NCI-H1105 (cell line): ENCODE results near the gene DNAJA3.

Source experiments
- DNase-seq: peaks from one replicate; lab custom pipeline; 2025; lab: John Stamatoyannopoulos, UW

Gene DNAJA3

GRCh38 chr16:4435337-4436067 is 9.8 kb downstream of the DNAJA3 start:
- no peak for DNase-seq

GRCh38 chr16:4437366-4437765 is 11.7 kb downstream of the DNAJA3 start:
- no peak for DNase-seq

GRCh38 chr16:4442371-4442770 is 16.7 kb downstream of the DNAJA3 start:
- DNase-seq: no peak

GRCh38 chr16:4443271-4443670 is 17.6 kb downstream of the DNAJA3 start:
- no peak for DNase-seq

- DNase-seq: no peak
These were observed 18.3 kb downstream of the DNAJA3 start for GRCh38 chr16:4443986-4444385.

GRCh38 chr16:4450430-4450829 is 24.8 kb downstream of the DNAJA3 start:
- DNase-seq: no peak

GRCh38 chr16:4450931-4451519 is 25.4 kb downstream of the DNAJA3 start:
- no peak for DNase-seq

- DNase-seq: no peak
These were observed 27.0 kb downstream of the DNAJA3 start for GRCh38 chr16:4452674-4453073.

- DNase-seq: no peak
These were observed 29.0 kb downstream of the DNAJA3 start for GRCh38 chr16:4454623-4455022.

- DNase-seq: no peak
These were observed 29.4 kb downstream of the DNAJA3 start for GRCh38 chr16:4455081-4455480.

GRCh38 chr16:4455951-4456350 is 30.3 kb downstream of the DNAJA3 start:
- DNase-seq: no peak

GRCh38 chr16:4460936-4461249 is 35.2 kb downstream of the DNAJA3 start:
- DNase-seq: no peak

GRCh38 chr16:4461250-4462085 is 35.8 kb downstream of the DNAJA3 start:
- DNase-seq: no peak

GRCh38 chr16:4463522-4464163 is 38.0 kb downstream of the DNAJA3 start:
- no peak for DNase-seq

- no peak for DNase-seq
These were observed 40.5 kb downstream of the DNAJA3 start for GRCh38 chr16:4465977-4466779.

- DNase-seq: no peak
These were observed 42.2 kb downstream of the DNAJA3 start for GRCh38 chr16:4467916-4468315.

- DNase-seq: no peak
These were observed 43.3 kb downstream of the DNAJA3 start for GRCh38 chr16:4468972-4469371.

GRCh38 chr16:4471869-4472268 is 46.2 kb downstream of the DNAJA3 start:
- no peak for DNase-seq

- DNase-seq: no peak
These were observed 47.2 kb downstream of the DNAJA3 start for GRCh38 chr16:4472880-4473279.

- DNase-seq: no peak
These were observed 48.7 kb downstream of the DNAJA3 start, which contains the start of gene NMRAL1 for GRCh38 chr16:4474192-4474961. TSS of gene NMRAL1 (minus strand) at chr16:4474625. CDS start at chr16:4474132, 493 bp downstream.
